ENCODE results near the gene ROR1. TPM values are rescaled to one million over a fixed set of nuclear protein-coding genes. Genes with fewer than 3 reads are reported as not detected.
"Not testable (repeated sequence)": the region's sequence is repeated elsewhere in the genome, so short reads cannot be mapped to it uniquely, and the experiment has no call there.

Gene ROR1
- total RNA-seq, 1 donor from 2014 or later, result 81.4 TPM

GRCh38 chr1:64097859-64098258 is 324.0 kb downstream of the ROR1 start:
- no peak overlapping the region for H3K27ac Mint-ChIP-seq
- no peak overlapping the region for H3K4me3 Mint-ChIP-seq
- no peak for DNase-seq (ENCODE audit: low spot score in 2 of 2, unreplicated experiment in 2 of 2)
- peaks cover 50% of the 10 kb centered on the region for H3K4me1 Mint-ChIP-seq
- TF ChIP-seq, protein P1, sequence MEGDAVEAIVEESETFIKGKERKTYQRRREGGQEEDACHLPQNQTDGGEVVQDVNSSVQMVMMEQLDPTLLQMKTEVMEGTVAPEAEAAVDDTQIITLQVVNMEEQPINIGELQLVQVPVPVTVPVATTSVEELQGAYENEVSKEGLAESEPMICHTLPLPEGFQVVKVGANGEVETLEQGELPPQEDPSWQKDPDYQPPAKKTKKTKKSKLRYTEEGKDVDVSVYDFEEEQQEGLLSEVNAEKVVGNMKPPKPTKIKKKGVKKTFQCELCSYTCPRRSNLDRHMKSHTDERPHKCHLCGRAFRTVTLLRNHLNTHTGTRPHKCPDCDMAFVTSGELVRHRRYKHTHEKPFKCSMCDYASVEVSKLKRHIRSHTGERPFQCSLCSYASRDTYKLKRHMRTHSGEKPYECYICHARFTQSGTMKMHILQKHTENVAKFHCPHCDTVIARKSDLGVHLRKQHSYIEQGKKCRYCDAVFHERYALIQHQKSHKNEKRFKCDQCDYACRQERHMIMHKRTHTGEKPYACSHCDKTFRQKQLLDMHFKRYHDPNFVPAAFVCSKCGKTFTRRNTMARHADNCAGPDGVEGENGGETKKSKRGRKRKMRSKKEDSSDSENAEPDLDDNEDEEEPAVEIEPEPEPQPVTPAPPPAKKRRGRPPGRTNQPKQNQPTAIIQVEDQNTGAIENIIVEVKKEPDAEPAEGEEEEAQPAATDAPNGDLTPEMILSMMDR (IDR thresholded peaks at IDR 0.05; ENCODE audit: unreplicated experiment), result no peak
- no peaks in the 10 kb centered on the region for H3K36me3 Mint-ChIP-seq
- H3K9me3 Mint-ChIP-seq, result peaks cover 4% of the 10 kb centered on the region
- no peaks in the 10 kb centered on the region for H3K27me3 Mint-ChIP-seq (ENCODE audit: low read depth)

DNA sequence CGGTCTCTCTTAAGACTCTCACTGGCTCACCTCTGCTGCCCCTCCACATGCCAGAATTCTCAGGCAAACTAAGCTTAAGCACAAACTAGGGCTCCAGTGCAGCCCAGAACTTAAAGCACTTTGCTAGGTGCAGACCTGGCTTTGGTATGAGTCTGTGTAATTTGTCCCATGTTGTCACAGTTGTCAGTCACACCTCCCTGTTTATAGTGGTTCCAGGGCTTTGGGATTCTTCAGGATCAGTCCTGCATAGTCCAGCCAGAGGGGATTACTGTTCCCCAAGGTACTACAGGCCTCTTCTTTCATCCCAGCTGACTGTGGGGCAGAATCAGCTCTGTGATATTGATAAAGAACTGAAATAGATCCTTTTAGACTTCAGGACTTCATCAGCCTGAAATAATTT is 324.6 kb downstream of the ROR1 start:
- peaks cover 4% of the 10 kb centered on the region for H3K9me3 Mint-ChIP-seq
- peaks cover 44% of the 10 kb centered on the region for H3K4me1 Mint-ChIP-seq
- DNase-seq (ENCODE audit: low spot score in 2 of 2, unreplicated experiment in 2 of 2), result no peak
- no peaks in the 10 kb centered on the region for H3K36me3 Mint-ChIP-seq
- H3K27ac Mint-ChIP-seq, result peak overlapping the region; percentile 76
- no peaks in the 10 kb centered on the region for H3K27me3 Mint-ChIP-seq (ENCODE audit: low read depth)
- H3K4me3 Mint-ChIP-seq, result no peak overlapping the region
- TF ChIP-seq, protein P1 (IDR thresholded peaks at IDR 0.05; ENCODE audit: unreplicated experiment), result no peak

- Mint-ChIP-seq H3K4me3 (no peak overlapping the region), H3K27me3 (ENCODE audit: low read depth) (no peaks in the 10 kb centered on the region), H3K27ac (peak overlapping the region; percentile 5), H3K9me3 (peaks cover 4% of the 10 kb centered on the region), H3K36me3 (no peaks in the 10 kb centered on the region), H3K4me1 (peaks cover 39% of the 10 kb centered on the region)
- DNase-seq (ENCODE audit: low spot score in 2 of 2, unreplicated experiment in 2 of 2), result no peak
- TF ChIP-seq, protein P1 (IDR thresholded peaks at IDR 0.05; ENCODE audit: unreplicated experiment), result no peak
These were observed 325.2 kb downstream of the ROR1 start for GRCh38 chr1:64098846-64099582.

GRCh38 chr1:64100791-64101190 is 327.0 kb downstream of the ROR1 start:
- H3K4me3 Mint-ChIP-seq, result no peak overlapping the region
- no peak for DNase-seq (ENCODE audit: low spot score in 2 of 2, unreplicated experiment in 2 of 2)
- H3K9me3 Mint-ChIP-seq, result peaks cover 4% of the 10 kb centered on the region
- peaks cover 4% of the 10 kb centered on the region for H3K36me3 Mint-ChIP-seq
- H3K27ac Mint-ChIP-seq, result peak overlapping the region; percentile 51
- peaks cover 30% of the 10 kb centered on the region for H3K4me1 Mint-ChIP-seq
- TF ChIP-seq, protein P1 (IDR thresholded peaks at IDR 0.05; ENCODE audit: unreplicated experiment), result no peak
- H3K27me3 Mint-ChIP-seq (ENCODE audit: low read depth), result no peaks in the 10 kb centered on the region

DNA sequence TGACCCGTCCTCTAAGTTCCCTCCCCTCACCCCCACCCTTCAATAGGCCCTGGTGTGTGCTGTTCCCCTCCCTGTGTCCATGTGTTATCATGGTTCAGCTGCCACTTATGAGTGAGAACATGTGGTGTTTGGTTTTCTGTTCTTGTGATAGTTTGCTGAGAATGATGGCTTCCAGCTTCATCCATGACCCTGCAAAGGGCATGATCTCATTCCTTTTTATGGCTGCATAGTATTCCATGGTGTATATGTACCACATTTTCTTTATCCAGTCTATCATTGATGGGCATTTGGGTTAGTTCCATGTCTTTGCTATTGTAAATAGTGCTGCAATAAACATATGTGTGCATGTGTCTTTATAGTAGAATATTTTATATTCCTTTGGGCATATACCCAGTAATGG is 330.8 kb downstream of the ROR1 start:
- peaks cover 25% of the 10 kb centered on the region for H3K4me1 Mint-ChIP-seq
- not testable (repeated sequence) for H3K9me3 Mint-ChIP-seq; DNase-seq (ENCODE audit: low spot score in 2 of 2, unreplicated experiment in 2 of 2); H3K36me3 Mint-ChIP-seq; H3K27ac Mint-ChIP-seq; H3K4me3 Mint-ChIP-seq; H3K27me3 Mint-ChIP-seq (ENCODE audit: low read depth)

- H3K27me3 Mint-ChIP-seq (ENCODE audit: low read depth), result no peaks in the 10 kb centered on the region
- peaks cover 28% of the 10 kb centered on the region for H3K4me1 Mint-ChIP-seq
- DNase-seq (ENCODE audit: low spot score in 2 of 2, unreplicated experiment in 2 of 2), result no peak
- H3K27ac Mint-ChIP-seq, result no peak overlapping the region
- no peaks in the 10 kb centered on the region for H3K9me3 Mint-ChIP-seq
- peaks cover 5% of the 10 kb centered on the region for H3K36me3 Mint-ChIP-seq
- TF ChIP-seq, protein P1 (IDR thresholded peaks at IDR 0.05; ENCODE audit: unreplicated experiment), result no peak
- no peak overlapping the region for H3K4me3 Mint-ChIP-seq
These were observed 333.3 kb downstream of the ROR1 start for GRCh38 chr1:64107118-64107519.

Measured in mesothelial cell of epicardium (in vitro differentiated cells).